ENCODE measurements around the gene AXL.
A peak's percentile ranks its signal among the peaks of the same experiment; 100 is the strongest.
"Not testable (repeated sequence)": the region's sequence is repeated elsewhere in the genome, so short reads cannot be mapped to it uniquely, and the experiment has no call there.

AXL gene

DNA sequence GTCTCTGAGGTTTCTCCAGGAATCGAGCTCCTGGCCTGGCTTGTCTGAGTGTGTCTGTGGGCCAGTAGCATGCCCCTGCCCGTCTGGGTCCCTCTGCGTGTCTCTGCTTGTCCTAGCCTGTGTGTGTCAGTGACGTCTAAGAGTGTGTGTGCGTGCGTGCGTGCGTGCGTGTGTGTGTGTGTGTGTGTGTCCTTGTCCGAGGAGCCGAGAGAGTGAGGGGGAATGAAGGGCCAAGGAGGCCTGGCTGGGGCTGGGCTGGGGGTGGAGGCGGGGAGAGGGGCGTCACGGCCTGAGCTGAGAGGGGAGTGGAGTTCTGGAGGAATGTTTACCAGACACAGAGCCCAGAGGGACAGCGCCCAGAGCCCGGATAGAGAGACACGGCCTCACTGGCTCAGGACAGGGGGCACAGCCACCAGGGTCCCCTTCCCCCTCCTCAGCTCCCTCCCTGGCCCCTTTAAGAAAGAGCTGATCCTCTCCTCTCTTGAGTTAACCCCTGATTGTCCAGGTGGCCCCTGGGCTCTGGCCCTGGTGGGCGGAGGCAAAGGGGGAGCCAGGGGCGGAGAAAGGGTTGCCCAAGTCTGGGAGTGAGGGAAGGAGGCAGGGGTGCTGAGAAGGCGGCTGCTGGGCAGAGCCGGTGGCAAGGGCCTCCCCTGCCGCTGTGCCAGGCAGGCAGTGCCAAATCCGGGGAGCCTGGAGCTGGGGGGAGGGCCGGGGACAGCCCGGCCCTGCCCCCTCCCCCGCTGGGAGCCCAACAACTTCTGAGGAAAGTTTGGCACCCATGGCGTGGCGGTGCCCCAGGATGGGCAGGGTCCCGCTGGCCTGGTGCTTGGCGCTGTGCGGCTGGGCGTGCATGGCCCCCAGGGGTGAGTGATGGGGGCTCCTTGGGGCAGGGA is at the start of gene AXL:
AXL (plus strand) TSS at position 609 of the 893 bp plus-strand sequence; CDS start at position 779, 170 bp downstream.
- peak; percentile 95 for DNase-seq (ENCODE audit: low read depth)

DNA sequence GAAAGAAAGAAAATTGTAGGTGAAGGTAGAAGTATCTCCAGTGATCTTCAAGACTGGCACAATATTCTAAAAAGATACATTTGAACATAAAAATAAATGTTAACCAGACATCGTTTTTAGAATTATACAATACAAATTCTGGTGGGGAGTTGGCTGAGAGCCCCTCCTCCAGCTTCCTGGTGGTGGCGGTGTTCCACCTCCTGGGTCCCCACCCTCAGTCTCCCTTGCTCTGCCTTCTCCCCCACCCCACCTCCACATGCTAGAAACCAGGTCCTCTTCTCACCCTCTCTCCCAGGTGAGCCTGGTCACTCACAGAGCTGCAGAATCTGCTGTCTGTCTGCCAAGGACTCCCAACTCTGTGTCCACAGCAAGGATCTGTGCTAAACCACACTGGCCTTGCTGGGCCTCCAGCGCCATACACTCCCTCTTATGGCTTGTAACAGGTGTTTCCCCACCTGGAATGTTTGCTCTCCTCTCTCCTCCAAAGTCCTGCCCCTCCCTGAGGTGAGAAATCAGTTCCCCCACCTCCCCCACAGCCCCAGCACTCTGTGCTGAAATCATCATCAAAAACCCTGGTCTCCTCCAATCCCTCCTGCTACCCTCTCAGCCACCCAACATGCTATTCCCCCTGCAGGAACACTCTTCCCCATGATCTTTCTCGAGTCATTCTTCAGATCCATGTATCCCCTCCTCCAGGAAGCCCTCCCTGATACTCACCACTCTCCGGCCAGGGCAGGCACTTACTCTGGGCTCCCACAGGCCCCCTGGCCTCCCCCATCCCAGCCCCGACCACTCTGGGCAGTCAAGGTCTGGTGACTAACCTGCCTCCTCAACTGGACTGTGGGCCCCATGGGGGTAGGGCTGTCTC is 46.5 kb upstream of the AXL start:
- no peak for DNase-seq (ENCODE audit: low read depth)

- DNase-seq (ENCODE audit: low read depth) = no peak
Measured at GRCh38 chr19:41174297-41174928, 44.6 kb upstream of the AXL start.

GRCh38 chr19:41175801-41176777 is 42.9 kb upstream of the AXL start:
- peak; percentile 62 for DNase-seq (ENCODE audit: low read depth)

DNA sequence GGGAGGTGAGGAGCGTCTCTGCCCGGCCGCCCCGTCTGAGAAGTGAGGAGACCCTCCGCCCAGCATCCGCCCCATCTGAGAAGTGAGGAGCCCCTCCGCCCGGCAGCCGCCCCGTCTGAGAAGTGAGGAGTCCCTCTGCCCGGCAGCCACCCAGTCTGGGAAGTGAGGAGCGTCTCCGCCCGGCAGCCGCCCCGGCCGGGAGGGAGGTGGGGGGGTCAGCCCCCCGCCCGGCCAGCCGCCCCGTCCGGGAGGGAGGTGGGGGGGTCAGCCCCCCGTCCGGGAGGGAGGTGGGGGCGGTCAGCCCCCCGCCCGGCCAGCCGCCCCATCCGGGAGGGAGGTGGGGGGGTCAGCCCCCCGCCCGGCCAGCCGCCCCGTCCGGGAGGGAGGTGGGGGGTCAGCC is 38.9 kb upstream of the AXL start:
- DNase-seq (ENCODE audit: low read depth) = not testable (repeated sequence)

DNA sequence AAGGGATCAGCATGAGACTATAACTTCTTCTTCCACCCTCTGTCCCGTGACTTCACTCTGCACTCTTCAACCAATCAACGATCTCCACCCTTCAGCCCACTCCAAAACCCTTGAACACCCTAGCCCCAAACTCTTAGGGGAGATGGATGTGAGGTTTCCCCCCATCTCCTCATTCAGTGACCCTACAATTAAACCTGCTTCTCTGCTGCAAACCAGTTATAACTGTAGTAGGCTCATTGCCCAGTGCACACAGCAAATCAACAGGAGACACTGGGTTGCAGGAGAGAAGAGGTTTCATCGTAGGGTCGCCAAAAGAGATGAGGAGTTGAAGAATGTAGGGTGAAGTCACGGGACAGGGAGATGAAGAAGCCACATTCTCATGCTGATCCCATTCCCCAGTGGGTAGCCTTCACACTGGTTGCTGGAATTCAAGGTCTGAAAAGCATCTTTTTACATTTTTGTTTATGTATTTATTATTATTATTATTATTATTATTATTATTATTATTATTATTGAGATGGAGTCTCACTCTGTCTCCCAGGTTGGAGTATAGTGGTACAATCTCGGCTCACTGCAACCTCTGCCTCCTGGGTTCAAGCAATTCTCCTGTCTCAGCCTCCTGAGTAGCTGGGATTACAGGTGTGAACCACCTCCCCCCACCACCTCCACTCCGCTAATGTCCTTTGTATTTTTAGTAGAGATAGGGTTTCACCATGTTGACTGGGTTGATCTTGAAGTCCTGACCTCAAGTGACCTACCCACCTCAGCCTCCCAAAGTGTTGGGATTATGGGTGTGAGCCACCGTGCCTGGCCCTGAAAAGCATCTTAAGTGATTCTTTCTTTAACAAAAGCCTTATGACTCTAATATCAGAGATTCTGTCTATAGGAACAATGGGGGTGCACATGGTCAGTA is 31.8 kb upstream of the AXL start:
- no peak for DNase-seq (ENCODE audit: low read depth)

GRCh38 chr19:41187884-41188279 is 31.1 kb upstream of the AXL start:
- no peak for DNase-seq (ENCODE audit: low read depth)

DNA sequence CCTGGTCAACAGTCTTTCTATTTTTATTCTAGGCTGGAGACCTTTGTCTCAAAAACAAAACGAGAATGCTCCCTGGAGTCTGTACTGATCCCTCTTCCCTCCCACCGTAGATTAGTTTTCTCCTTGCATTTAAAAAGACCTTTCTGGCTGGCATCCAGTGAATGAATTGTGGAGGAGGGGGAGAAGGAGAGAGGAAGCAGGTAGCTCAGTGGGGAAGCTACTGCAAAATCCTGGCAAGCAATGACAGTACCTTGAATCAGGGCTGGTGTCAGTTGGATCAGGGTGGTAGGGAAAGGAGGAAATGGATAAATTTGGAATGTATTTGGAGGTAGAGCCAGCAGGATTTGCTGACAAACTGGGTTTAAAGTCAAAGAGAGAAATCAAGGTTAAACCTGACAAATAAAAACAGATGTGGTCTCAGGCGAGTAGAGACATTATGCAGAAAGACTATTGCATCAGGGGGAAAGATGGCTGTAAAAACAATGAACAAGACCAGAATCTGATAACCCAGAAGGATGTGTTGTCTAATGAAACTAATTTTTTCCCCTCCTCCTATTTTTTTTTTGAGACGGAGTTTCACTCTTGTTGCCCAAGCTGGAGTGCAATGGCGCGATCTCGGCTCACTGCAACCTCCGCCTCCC is 29.5 kb upstream of the AXL start:
- no peak for DNase-seq (ENCODE audit: low read depth)

DNA sequence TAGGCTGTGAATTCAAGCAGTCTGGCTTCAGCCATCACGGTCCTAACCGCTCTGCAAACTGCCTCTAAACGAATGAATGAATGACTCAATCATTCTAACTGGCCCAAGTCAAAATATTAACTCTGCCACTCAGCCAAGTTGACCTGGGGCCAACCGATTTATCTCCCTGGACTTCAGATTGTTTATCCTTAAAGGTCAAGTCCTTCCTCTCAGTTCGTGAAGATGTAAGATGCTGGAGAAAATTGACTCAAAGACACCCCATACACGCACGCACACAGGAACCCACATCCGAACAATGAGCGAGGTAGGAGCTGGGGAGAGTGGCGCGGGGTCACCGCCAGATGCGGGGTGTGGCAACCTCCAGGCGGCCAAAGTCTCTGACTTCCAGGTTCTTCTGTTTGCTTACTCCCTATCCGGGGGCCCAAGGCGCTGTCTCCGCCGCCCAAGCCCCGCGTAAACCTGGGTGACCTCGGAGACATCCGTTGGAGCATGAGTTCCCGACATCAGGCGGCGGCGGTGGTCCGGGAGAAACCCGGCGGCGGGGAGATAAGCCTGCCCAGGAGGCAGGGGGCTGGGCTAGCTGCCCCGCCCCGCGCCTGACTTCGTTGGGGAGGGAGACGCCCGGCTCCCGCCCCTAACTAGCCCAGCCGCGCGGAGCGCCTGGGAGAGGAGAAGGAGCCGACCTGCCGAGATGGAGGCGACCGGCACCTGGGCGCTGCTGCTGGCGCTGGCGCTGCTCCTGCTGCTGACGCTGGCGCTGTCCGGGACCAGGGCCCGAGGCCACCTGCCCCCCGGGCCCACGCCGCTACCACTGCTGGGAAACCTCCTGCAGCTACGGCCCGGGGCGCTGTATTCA is 26.2 kb upstream of the AXL start, which contains the start of gene CYP2S1:
CYP2S1 (plus strand) TSS at position 646 of the 856 bp plus-strand sequence; CDS start at position 692, 46 bp downstream.
- DNase-seq (ENCODE audit: low read depth) = no peak

DNA sequence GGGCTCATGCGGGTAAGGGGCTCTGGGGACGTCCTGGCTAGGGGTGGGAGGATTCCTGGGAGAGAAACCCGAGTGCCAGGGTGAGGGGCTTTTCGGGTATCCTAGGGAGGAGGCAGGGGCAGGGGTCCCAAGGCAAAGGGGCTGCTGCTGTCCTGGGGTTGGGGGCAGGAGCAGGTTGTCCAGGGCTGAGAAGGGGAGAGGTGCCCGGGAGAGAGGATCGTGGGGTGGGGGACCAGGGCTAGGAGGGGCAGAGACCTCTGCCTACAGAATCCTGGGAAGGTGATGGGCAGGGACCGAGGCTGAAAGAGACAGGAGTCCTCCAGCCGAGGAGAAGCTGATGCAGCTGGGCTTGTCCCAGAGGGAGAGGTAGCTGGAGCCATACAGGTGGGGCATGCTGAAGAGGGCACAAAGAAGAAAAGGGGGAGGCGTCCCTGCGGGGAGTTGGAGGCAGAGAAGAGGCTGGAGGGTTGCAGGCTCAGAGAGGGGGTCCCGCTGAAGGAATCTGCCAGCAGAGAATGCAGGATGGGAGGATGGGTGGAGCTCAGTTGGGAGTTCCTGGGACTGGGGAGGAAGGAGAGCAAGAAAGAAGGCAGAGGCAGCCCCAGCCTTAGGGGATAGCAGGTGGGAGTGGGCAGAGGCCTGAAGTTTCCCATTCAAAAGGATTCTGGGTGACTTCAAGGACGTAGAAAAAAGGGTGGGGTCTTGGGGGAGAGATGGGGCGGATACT is 25.4 kb upstream of the AXL start:
- no peak for DNase-seq (ENCODE audit: low read depth)

DNA sequence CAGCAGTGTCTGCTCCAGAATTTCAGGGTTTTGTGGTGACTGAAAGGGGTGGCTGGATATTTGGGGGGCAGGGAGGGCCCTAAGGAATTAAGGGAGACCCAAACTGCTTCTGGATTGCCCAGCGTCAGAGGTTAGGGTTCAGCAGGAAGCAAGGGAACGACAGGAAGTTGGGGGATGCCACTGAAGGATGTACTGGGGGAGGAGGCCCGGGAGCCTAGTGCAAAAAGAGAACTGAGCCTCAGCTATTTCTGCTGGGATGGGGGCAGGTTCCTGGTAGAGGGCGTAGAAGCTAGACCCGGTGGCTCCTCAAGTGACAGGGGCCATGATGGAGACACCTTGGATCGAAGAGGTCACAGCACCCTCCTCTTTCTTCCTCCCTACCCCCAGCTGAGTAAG is 24.9 kb upstream of the AXL start:
- DNase-seq (ENCODE audit: low read depth) = no peak

DNA sequence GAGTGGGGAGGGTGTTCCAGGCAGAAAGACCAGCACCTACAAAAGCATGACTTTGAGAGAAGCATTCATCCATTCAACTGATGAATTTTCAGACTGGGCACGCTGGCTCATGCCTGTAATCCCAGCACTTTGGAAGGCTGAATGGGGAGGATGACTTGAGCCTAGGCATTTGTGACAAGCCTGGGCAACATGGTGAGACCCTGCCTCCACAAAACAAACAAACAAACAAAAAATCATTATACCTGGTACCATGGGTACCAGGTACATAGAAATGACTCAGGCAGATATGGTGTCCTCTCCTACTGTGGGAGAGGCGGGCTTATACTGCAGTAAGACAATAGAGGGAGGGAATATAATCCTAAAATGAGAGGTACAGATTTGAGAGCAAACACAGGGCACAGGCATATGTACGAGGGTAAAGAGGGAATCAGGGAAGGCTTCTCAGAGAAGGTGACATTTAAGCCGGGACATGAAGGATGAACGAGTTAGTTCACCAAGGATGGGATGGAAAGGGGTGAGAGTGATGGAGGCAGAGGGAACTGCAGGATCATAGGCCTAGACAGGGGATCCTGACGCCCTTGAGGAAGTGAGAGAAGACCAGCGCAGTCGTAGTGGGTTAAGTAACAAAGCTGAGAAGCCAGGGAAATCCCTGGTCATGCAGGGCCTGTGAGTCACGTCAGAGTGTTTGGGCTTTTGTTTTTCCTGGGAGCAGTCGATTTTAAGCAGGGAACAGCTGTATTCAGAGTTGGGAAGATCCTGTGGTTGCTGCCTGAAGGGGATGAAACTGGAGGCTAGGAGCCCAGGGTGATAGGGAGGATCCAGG is 23.1 kb upstream of the AXL start:
- no peak for DNase-seq (ENCODE audit: low read depth)

- no peak for DNase-seq (ENCODE audit: low read depth)
Measured at GRCh38 chr19:41198559-41198958, 20.5 kb upstream of the AXL start.

- DNase-seq (ENCODE audit: low read depth) = no peak
Measured at GRCh38 chr19:41203371-41203770, 15.7 kb upstream of the AXL start.

GRCh38 chr19:41204338-41204737 is 14.7 kb upstream of the AXL start:
- peak; percentile 77 for DNase-seq (ENCODE audit: low read depth)

- DNase-seq (ENCODE audit: low read depth) = no peak
Measured at GRCh38 chr19:41205995-41206394, 13.0 kb upstream of the AXL start.

DNA sequence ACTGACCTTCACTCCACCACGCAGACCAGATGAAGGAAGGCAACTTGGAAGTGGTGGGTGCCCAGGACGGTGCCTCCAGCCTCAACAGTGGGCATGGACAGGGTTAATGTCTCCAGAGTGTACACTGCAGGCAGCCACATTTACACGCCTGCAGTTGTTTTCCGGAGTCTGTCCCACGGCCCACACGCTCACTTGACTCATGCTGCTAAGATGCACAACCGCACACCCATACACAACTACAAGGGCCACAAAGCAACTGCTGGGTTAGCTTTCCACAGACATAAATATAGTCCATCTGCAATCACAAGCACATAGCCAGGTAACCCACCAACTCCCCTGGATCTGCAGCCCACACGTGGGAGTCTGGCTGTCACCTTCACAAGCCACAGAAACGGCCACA is 12.6 kb upstream of the AXL start:
- no peak for DNase-seq (ENCODE audit: low read depth)
